GM18858 (cell line): ENCODE results near the gene ADO.
"Not testable (repeated sequence)": the region's sequence is repeated elsewhere in the genome, so short reads cannot be mapped to it uniquely, and the experiment has no call there.

Experiments
- ATAC-seq: cut with Tn5 transposase; IDR thresholded peaks from one replicate; pipeline ENCODE4 v1.9.1; 2021; ENCODE audit not compliant: unreplicated experiment

ADO gene

GRCh38 chr10:62804356-62805230 is at the start of gene ADO:
ADO (plus strand) TSS chr10:62804720; CDS start chr10:62805060, 340 bp downstream.
- peak; percentile 80 for ATAC-seq

GRCh38 chr10:62754963-62755362 is 49.6 kb upstream of the ADO start:
- ATAC-seq, result no peak

- ATAC-seq, result no peak
These were observed 48.6 kb upstream of the ADO start for GRCh38 chr10:62755662-62756653.

GRCh38 chr10:62759599-62760175 is 44.8 kb upstream of the ADO start:
- ATAC-seq, result no peak

- no peak for ATAC-seq
These were observed 44.1 kb upstream of the ADO start for GRCh38 chr10:62760401-62760800.

GRCh38 chr10:62761115-62761514 is 43.4 kb upstream of the ADO start:
- ATAC-seq, result no peak

- ATAC-seq, result no peak
These were observed 41.4 kb upstream of the ADO start for GRCh38 chr10:62763155-62763554.

- ATAC-seq, result no peak
These were observed 40.5 kb upstream of the ADO start for GRCh38 chr10:62764011-62764410.

GRCh38 chr10:62765726-62766125 is 38.8 kb upstream of the ADO start:
- ATAC-seq, result no peak

- ATAC-seq, result no peak
These were observed 38.1 kb upstream of the ADO start for GRCh38 chr10:62766386-62766785.

GRCh38 chr10:62769574-62770242 is 34.8 kb upstream of the ADO start:
- peak; percentile 36 for ATAC-seq

GRCh38 chr10:62772186-62772974 is 32.1 kb upstream of the ADO start:
- no peak for ATAC-seq

GRCh38 chr10:62778125-62778524 is 26.4 kb upstream of the ADO start:
- ATAC-seq, result peak; percentile 41

GRCh38 chr10:62779487-62780248 is 24.9 kb upstream of the ADO start:
- ATAC-seq, result peak; percentile 86

- not testable (repeated sequence) for ATAC-seq
These were observed 20.0 kb upstream of the ADO start for GRCh38 chr10:62784537-62784936.

GRCh38 chr10:62788285-62788684 is 16.2 kb upstream of the ADO start:
- ATAC-seq, result not testable (repeated sequence)

- no peak for ATAC-seq
These were observed 15.6 kb upstream of the ADO start for GRCh38 chr10:62788861-62789467.

GRCh38 chr10:62790019-62790555 is 14.4 kb upstream of the ADO start:
- no peak for ATAC-seq
